Transverse colon (tissue), 4 donors: ENCODE results near the gene TCEA3. TPM values are rescaled to one million over a fixed set of nuclear protein-coding genes. Genes with fewer than 3 reads are reported as not detected.

ENCODE experiments used
- DNase-seq: peaks from one replicate; pipeline ENCODE4 v3.0.0-alpha.2; 2019
- H3K27ac ChIP-seq, 4 donors: fragments of 200-600 bp; sonication (generic); 2 replicates each; pipeline ENCODE4 v1.5.1; 2016 to 2018; ENCODE audit warnings: inconsistent platforms in 4 of 4
- H3K27me3 ChIP-seq: fragments of 200-600 bp; sonication (generic); 2 replicates; pipeline ENCODE4 v1.5.1; 2017; ENCODE audit warnings: inconsistent platforms
- H3K36me3 ChIP-seq, 4 donors: fragments of 200-600 bp; sonication (generic); 2 replicates each; pipeline ENCODE4 v1.5.1; 2017 to 2019; ENCODE audit warnings: inconsistent platforms in 4 of 4
- H3K4me1 ChIP-seq, 4 donors: fragments of 200-600 bp; sonication (generic); 2 replicates each; pipeline ENCODE4 v1.5.1; 2017 to 2020; ENCODE audit warnings: inconsistent platforms in 4 of 4
- H3K4me3 ChIP-seq, 4 donors: fragments of 200-600 bp; sonication (generic); 1 replicate in 1 of 4; 2 replicates in 3 of 4; pipeline versions ENCODE4 v1.5.1 to v1.6.1; 2017 to 2019; ENCODE audit warnings: inconsistent platforms in 4 of 4
- H3K9me3 ChIP-seq, 2 donors: fragments of 200-600 bp; sonication (generic); 2 replicates each; pipeline ENCODE4 v1.5.1; 2017 to 2019; ENCODE audit warnings: inconsistent platforms in 2 of 2
- CTCF ChIP-seq, 5 experiments: fragments of 200-600 bp in 3 of 5; fragments of 450-650 bp in 2 of 5; sonication (generic) in 3 of 5; IDR thresholded peaks; 1 replicate in 2 of 5; 2 replicates in 3 of 5; pipeline ENCODE4 v1.5.1; 2016 to 2017; ENCODE audit warnings: antibody characterized with exemption in 5 of 5, inconsistent platforms in 3 of 5, mild to moderate bottlenecking in 2 of 5, moderate library complexity in 1 of 5
- EP300 ChIP-seq: sonication (generic); formaldehyde crosslinking; IDR thresholded peaks from one replicate; pipeline ENCODE4 v1.6.1; 2017; ENCODE audit warnings: antibody characterized with exemption, low read depth
- POLR2A ChIP-seq: fragments of 450-650 bp; IDR thresholded peaks from one replicate; pipeline ENCODE4 v1.6.1; 2016; ENCODE audit warnings: antibody characterized with exemption, mild to moderate bottlenecking, moderate library complexity
- POLR2AphosphoS5 ChIP-seq, 3 donors: sonication (generic); formaldehyde crosslinking; IDR thresholded peaks; one replicate each; pipeline ENCODE4 v1.6.1; 2016; ENCODE audit warnings: antibody characterized with exemption in 3 of 3
- WGBS, 2 donors: methylation state at CpG; one replicate each; pipeline ENCODE4 v1.1.5; 2018; ENCODE audit warnings: low coverage in 1 of 2; 5-methylcytosine and 5-hydroxymethylcytosine counted together
- in situ Hi-C, 4 donors: fragments of 200-750 bp; cut with MboI; loops; one replicate each; pipeline versions ENCODE4 v1.15.0 to v1.15.1; 2017; ENCODE audit warnings: low sequenced_read_pairs in 3 of 4, low pct_ligation_motif_present in 1 of 4, low pct_unique_long_range_greater_than_20kb in 1 of 4
- intact Hi-C: fragments of 100-400 bp; cut with DNase I; formaldehyde crosslinking; loops from one replicate; pipeline ENCODE4 v1.15.1; 2023; ENCODE audit warnings: low total_unique reads
- total RNA-seq, 4 donors: library from RNA; depleted of rRNA; stranded (reverse); fragments of >200 nt; gene quantifications; one replicate each; pipeline ENCODE4 v1.1.0, GENCODE V29; 2016

TCEA3 gene
- total RNA-seq, 4 donors from 2014 or later: 137 to 761 (median 198) TPM

- Histone ChIP-seq H3K9me3 (no peaks in the 10 kb centered on the region), H3K36me3 (peaks cover 0 to 7% (median 2%) of the 10 kb centered on the region in 4 donors), H3K27ac (no peak overlapping the region), H3K4me1 (peaks cover 0 to 13% (median 5%) of the 10 kb centered on the region in 4 donors), H3K4me3 (no peak overlapping the region), H3K27me3 (no peaks in the 10 kb centered on the region)
- WGBS, 2 donors: 89% methylated on average over 12 of the region's 12 CpGs; no CpG with 5 or more reads in 1 of the 2 donors
- TF ChIP-seq POLR2AphosphoS5 (IDR thresholded peaks at IDR 0.05) (no peak), POLR2A (no peak), CTCF (IDR thresholded peaks at IDR 0.05) (no peak)
- no peak for DNase-seq
- in situ Hi-C loops: no loop called here
- intact Hi-C loops: no loop called here
Observed at GRCh38 chr1:23430803-23431202, 6.3 kb upstream of the TCEA3 start.

GRCh38 chr1:23428136-23428905, 3.8 kb upstream of the TCEA3 start:
- Histone ChIP-seq H3K9me3 (no peaks in the 10 kb centered on the region), H3K36me3 (peaks cover 0 to 7% (median under 1%) of the 10 kb centered on the region in 4 donors), H3K27me3 (no peaks in the 10 kb centered on the region), H3K27ac (no peak overlapping the region), H3K4me1 (peaks cover 0 to 23% (median 16%) of the 10 kb centered on the region in 4 donors), H3K4me3 (no peak overlapping the region)
- WGBS, 2 donors: 71% methylated on average over 2 of the region's 2 CpGs; no CpG with 5 or more reads in 1 of the 2 donors
- in situ Hi-C loops: no loop called here
- intact Hi-C loops: no loop called here
- DNase-seq: no peak
- TF ChIP-seq POLR2A: no peak
- TF ChIP-seq POLR2AphosphoS5 (IDR thresholded peaks at IDR 0.05): no peak
- no peak for TF ChIP-seq CTCF (IDR thresholded peaks at IDR 0.05)
- TF ChIP-seq EP300: no peak

- Histone ChIP-seq H3K36me3 (peaks cover 0 to 7% (median 0%) of the 10 kb centered on the region in 4 donors), H3K4me1 (peaks cover 0 to 31% (median 24%) of the 10 kb centered on the region in 4 donors), H3K27me3 (no peaks in the 10 kb centered on the region), H3K4me3 (no peak overlapping the region), H3K9me3 (no peaks in the 10 kb centered on the region), H3K27ac (no peak overlapping the region)
- no peak for DNase-seq
- TF ChIP-seq POLR2AphosphoS5 (IDR thresholded peaks at IDR 0.05) (no peak), CTCF (IDR thresholded peaks at IDR 0.05) (no peak), POLR2A (no peak), EP300 (no peak)
- in situ Hi-C loops: no loop called here
- WGBS, 2 donors: 95 to 100% methylated on average over 2 of the region's 3 CpGs
- intact Hi-C loops: no loop called here
Observed at GRCh38 chr1:23427550-23427949, 3.0 kb upstream of the TCEA3 start.

GRCh38 chr1:23426828-23427227, 2.3 kb upstream of the TCEA3 start:
- WGBS, 2 donors: 42% methylated on average over 2 of the region's 2 CpGs; no CpG with 5 or more reads in 1 of the 2 donors
- H3K36me3 ChIP-seq: peaks cover 0 to 7% (median 0%) of the 10 kb centered on the region in 4 donors
- H3K27me3 ChIP-seq: no peaks in the 10 kb centered on the region
- in situ Hi-C loops: no loop called here
- no peak overlapping the region for H3K27ac ChIP-seq
- intact Hi-C loops: no loop called here
- H3K9me3 ChIP-seq: no peaks in the 10 kb centered on the region
- peak; percentile 38 for DNase-seq
- peak in 1 of 5 experiments; percentile 11 for TF ChIP-seq CTCF (IDR thresholded peaks at IDR 0.05)
- TF ChIP-seq EP300: no peak
- peaks cover 5 to 38% (median 30%) of the 10 kb centered on the region in 4 donors for H3K4me1 ChIP-seq
- no peak overlapping the region for H3K4me3 ChIP-seq
